GM12878 (cell line): ENCODE measurements around the gene NUDT9. TPM values are rescaled to one million over a fixed set of nuclear protein-coding genes. Genes with fewer than 3 reads are reported as not detected.

Experiments
- ATAC-seq: fragments of 200-7000 bp; cut with Tn5 transposase; 3 replicates; pipeline ENCODE4 v1.9.1; 2020; ENCODE audit warnings: mild to moderate bottlenecking, moderate library complexity
- BruUV-seq: library from RNA; stranded (reverse); fragments of 400-500 nt; replicated peaks from 2 replicates; lab custom pipeline; 2021; lab: Mats Ljungman, UMichigan
- CTCF ChIA-PET: fragments of 300-600 bp; sonication (Branson Sonifier 250); formaldehyde crosslinking; extraction: SDS; loops from one replicate; lab custom pipeline; 2021; ENCODE audit warnings: inconsistent platforms; lab: Yijun Ruan, JAX
- POLR2A ChIA-PET: fragments of 350-600 bp; formaldehyde crosslinking; extraction: SDS; loops from one replicate; lab custom pipeline; 2021; ENCODE audit warnings: inconsistent platforms; lab: Charles Lee
- RAD21 ChIA-PET: fragments of 300-600 bp; sonication (Branson Sonifier 250); formaldehyde crosslinking; loops from one replicate; lab custom pipeline; 2023; ENCODE audit warnings: antibody characterized with exemption; ENCODE audit not compliant: unreplicated experiment; lab: Charles Lee
- SMC1A ChIA-PET: fragments of 300-600 bp; sonication (Branson Sonifier 250); formaldehyde crosslinking; loops from one replicate; lab custom pipeline; 2023; ENCODE audit not compliant: unreplicated experiment, uncharacterized antibody; lab: Charles Lee
- DNase-seq: peaks from one replicate; pipeline ENCODE4 v3.0.0-alpha.2; 2011; ENCODE audit warnings: low read depth, low spot score
- FAIRE-seq: peaks from 3 replicates; lab custom pipeline; 2011; peaks lifted over from hg19 to GRCh38; lab: Jason Lieb, UNC
- H2AFZ ChIP-seq: 2 replicates; pipeline ENCODE4 v1.6.0; 2011; ENCODE audit warnings: low read depth, low read length, control low read depth; ENCODE audit not compliant: control insufficient read depth
- H3K27ac ChIP-seq: 2 replicates; pipeline ENCODE4 v1.5.1; 2011; ENCODE audit warnings: control low read depth; ENCODE audit not compliant: control insufficient read depth, insufficient read depth
- H3K27me3 ChIP-seq, 2 experiments: replicated peaks in 1 of 2; 2 replicates each; pipeline versions ENCODE4 v1.6.0 to v1.6.1; 2011; ENCODE audit warnings: low read length in 1 of 2; ENCODE audit not compliant: control insufficient read depth in 2 of 2, insufficient read depth in 2 of 2
- H3K36me3 ChIP-seq, 2 experiments: 2 replicates each; pipeline ENCODE4 v1.5.1; 2011; ENCODE audit warnings: low read length in 1 of 2; ENCODE audit not compliant: control insufficient read depth in 2 of 2, insufficient read depth in 2 of 2
- H3K4me1 ChIP-seq: 2 replicates; pipeline ENCODE4 v1.6.1; 2011; ENCODE audit warnings: mild to moderate bottlenecking, low read length, moderate library complexity, mixed read lengths; ENCODE audit not compliant: control insufficient read depth, insufficient read depth
- H3K4me2 ChIP-seq: 2 replicates; pipeline ENCODE4 v1.6.0; 2011; ENCODE audit warnings: control low read depth; ENCODE audit not compliant: control insufficient read depth, insufficient read depth
- H3K4me3 ChIP-seq: fragments of 200-600 bp; sonication (generic); 2 replicates; pipeline ENCODE4 v1.5.1; 2016
- H3K79me2 ChIP-seq: 2 replicates; pipeline ENCODE4 v1.6.0; 2011; ENCODE audit warnings: low read length; ENCODE audit not compliant: control insufficient read depth, insufficient read depth
- H3K9ac ChIP-seq: 2 replicates; pipeline ENCODE4 v1.8.0; 2011; ENCODE audit warnings: low read length, control low read depth, mixed read lengths; ENCODE audit not compliant: control insufficient read depth, insufficient read depth
- H3K9me3 ChIP-seq: replicated peaks from 3 replicates; pipeline ENCODE4 v1.5.1; 2011; ENCODE audit warnings: mild to moderate bottlenecking, low read length; ENCODE audit not compliant: control insufficient read depth, insufficient read depth
- H4K20me1 ChIP-seq: 2 replicates; pipeline ENCODE4 v1.6.0; 2011; ENCODE audit not compliant: control insufficient read depth, insufficient read depth
- GATAD2B ChIP-seq: fragments of 450-650 bp; conservative IDR thresholded peaks from 2 replicates; pipeline ENCODE4 v1.6.1; 2017; ENCODE audit warnings: low read depth, mild to moderate bottlenecking, moderate library complexity
- IKZF2 ChIP-seq, 2 experiments: fragments of 450-650 bp; IDR thresholded peaks; 2 replicates each; pipeline ENCODE4 v1.6.1; 2017; ENCODE audit warnings: mild to moderate bottlenecking in 2 of 2, moderate library complexity in 2 of 2
- JUNB ChIP-seq: IDR thresholded peaks from 2 replicates; pipeline ENCODE4 v1.6.1; 2016; ENCODE audit warnings: antibody characterized with exemption, mild to moderate bottlenecking
- RUNX3 ChIP-seq: IDR thresholded peaks from 2 replicates; pipeline ENCODE4 v1.6.1; 2012; ENCODE audit warnings: low read length, inconsistent platforms
- TCF7 ChIP-seq: IDR thresholded peaks from 2 replicates; pipeline ENCODE4 v1.6.1; 2014; ENCODE audit warnings: antibody characterized with exemption, borderline replicate concordance
- WGBS: methylation state at CpG from one replicate; pipeline ENCODE4 v1.1.6; 2016; ENCODE audit warnings: low lambda C conversion rate; ENCODE audit not compliant: insufficient replicate concordance, insufficient coverage; ENCODE audit errors: missing lambda C conversion rate; 5-methylcytosine and 5-hydroxymethylcytosine counted together
- in situ Hi-C: fragments of 300-500 bp; cut with MboI; formaldehyde crosslinking; loops from 9 replicates; pipeline ENCODE4 v1.14.3; 2018; ENCODE audit warnings: mixed read lengths
- intact Hi-C: fragments of 100-400 bp; cut with micrococcal nuclease; formaldehyde crosslinking; loops from one replicate; pipeline ENCODE4 v1.14.2; 2022; ENCODE audit not compliant: unreplicated experiment
- polyA plus RNA-seq, 11 experiments: library from polyadenylated mRNA; depleted of rRNA in 4 of 11; unstranded in 6 of 11; stranded (reverse) in 5 of 11; fragments of >200 nt; fragmentation: Nextera tagmentation in 4 of 11; fragmentation: Illumina TruSeq in 1 of 11; extraction: Ambion mirVana in 4 of 11; extraction: Trizol in 1 of 11; gene quantifications; 1 replicate in 1 of 11; 2 replicates in 10 of 11; pipeline versions ENCODE4 v1.2.1 to v1.2.3, GENCODE V29; 2011 to 2016; ENCODE audit warnings: inconsistent platforms in 2 of 11, missing spikeins in 2 of 11, low read depth in 1 of 11
- total RNA-seq, 4 experiments: library from RNA; depleted of rRNA in 3 of 4; stranded (reverse); fragments of >200 nt in 3 of 4; fragmentation: Illumina TruSeq in 1 of 4; extraction: Trizol in 1 of 4; gene quantifications; 2 replicates each; pipeline versions ENCODE4 v1.2.1 to v1.2.3, GENCODE V29; 2013 to 2021
- TF ChIP-seq, protein P1 (sequence below): fragments of 450-650 bp; IDR thresholded peaks from 2 replicates; pipeline ENCODE4 v1.6.1; 2017; ENCODE audit warnings: low read depth, mild to moderate bottlenecking, moderate library complexity

The NUDT9 gene
- total and polyA plus RNA-seq, 10 of the 15 experiments (the other 5 are each of a cell fraction or from before 2014, with no cell fraction given), result 8.4 to 28.3 (median 14.6) TPM

DNA sequence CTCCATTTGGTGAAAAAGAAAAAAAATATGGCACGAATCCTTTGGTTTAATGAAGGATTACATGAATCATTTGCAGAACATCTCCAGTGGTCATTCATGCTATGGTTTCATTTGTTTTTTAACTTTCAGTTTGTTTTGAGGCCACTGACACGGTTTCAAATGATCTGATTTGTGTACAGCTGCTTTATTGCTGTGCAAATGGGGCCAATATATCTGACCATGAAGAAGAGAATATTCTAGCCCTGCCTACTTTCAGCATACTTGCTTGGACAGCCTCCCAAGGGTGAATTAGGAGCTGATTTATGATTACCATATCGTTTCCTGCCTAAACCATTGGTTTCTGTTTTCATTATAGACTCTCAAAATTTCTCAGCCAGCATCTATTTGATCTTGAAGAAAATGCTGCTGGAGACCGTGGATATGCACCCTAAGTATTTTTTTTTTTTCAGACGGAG is 76.1 kb downstream of the NUDT9 start:
- ATAC-seq (peak; percentile 85), DNase-seq (no peak), FAIRE-seq (peak; percentile 49)
- SMC1A ChIA-PET, result interaction anchor here (0.7 to 1.4 kb wide), 7 partner anchors 9 to 350 kb away, joined by 3 to 6 read pairs (median 4); no protein-coding TSS in a partner anchor
- Histone ChIP-seq H4K20me1 (no peaks in the 10 kb centered on the region), H3K4me2 (peak overlapping the region; percentile 14), H3K4me1 (peaks cover 4% of the 10 kb centered on the region), H2AFZ (no peak overlapping the region; the same call in 1 of the 2 replicates), H3K9ac (no peak overlapping the region), H3K27me3 (no peaks in the 10 kb centered on the region), H3K36me3 (no peaks in the 10 kb centered on the region), H3K9me3 (no peaks in the 10 kb centered on the region), H3K27ac (no peak overlapping the region), H3K4me3 (no peak overlapping the region), H3K79me2 (no peaks in the 10 kb centered on the region)
- POLR2A ChIA-PET, result interaction anchor here (0.6 kb wide), 1 partner anchor 20 kb away, joined by 4 read pairs; no protein-coding TSS in a partner anchor
- RAD21 ChIA-PET, result interaction anchor here (0.7 kb wide), 1 partner anchor 181 kb away, joined by 3 read pairs; no protein-coding TSS in a partner anchor
- BruUV-seq, result no TSS peak
- WGBS, result 0% methylated on average over 5 of the region's 5 CpGs
- intact Hi-C loops, result loop anchor here (5.0 kb wide), 1 partner anchor 349 kb away; no protein-coding TSS in a partner anchor
- in situ Hi-C loops, result loop anchor here (10.0 kb wide), 1 partner anchor 346 kb away; no protein-coding TSS in a partner anchor
- TF ChIP-seq JUNB, result 0 out of 2 replicates have a peak, but pooled peaks have one; percentile 22
- no peak for TF ChIP-seq GATAD2B
- TF ChIP-seq TCF7, result 0 out of 2 replicates have a peak, but pooled peaks have one; percentile 30
- TF ChIP-seq RUNX3, result peak; percentile 32; the same call in 1 of the 2 replicates
- TF ChIP-seq, protein P1, sequence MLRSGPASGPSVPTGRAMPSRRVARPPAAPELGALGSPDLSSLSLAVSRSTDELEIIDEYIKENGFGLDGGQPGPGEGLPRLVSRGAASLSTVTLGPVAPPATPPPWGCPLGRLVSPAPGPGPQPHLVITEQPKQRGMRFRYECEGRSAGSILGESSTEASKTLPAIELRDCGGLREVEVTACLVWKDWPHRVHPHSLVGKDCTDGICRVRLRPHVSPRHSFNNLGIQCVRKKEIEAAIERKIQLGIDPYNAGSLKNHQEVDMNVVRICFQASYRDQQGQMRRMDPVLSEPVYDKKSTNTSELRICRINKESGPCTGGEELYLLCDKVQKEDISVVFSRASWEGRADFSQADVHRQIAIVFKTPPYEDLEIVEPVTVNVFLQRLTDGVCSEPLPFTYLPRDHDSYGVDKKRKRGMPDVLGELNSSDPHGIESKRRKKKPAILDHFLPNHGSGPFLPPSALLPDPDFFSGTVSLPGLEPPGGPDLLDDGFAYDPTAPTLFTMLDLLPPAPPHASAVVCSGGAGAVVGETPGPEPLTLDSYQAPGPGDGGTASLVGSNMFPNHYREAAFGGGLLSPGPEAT, result 0 out of 2 replicates have a peak, but pooled peaks have one; percentile 25
- 0 out of 4 replicates have a peak, but pooled peaks of 1 of the 2 experiments have one; percentile 14 for TF ChIP-seq IKZF2 (IDR thresholded peaks at IDR 0.05)
- CTCF ChIA-PET, result interaction anchor here (0.6 to 2.6 kb wide), 19 partner anchors 8 to 1199 kb away, joined by 3 to 10 read pairs (median 4); partner anchors contain the start of genes HSD17B11, NAP1L5 and SPARCL1
